HG03521 (cell line): Measurements from ENCODE around the gene GPC5.
"Not testable (repeated sequence)": the region's sequence is repeated elsewhere in the genome, so short reads cannot be mapped to it uniquely, and the experiment has no call there.

Experiments
- ATAC-seq: cut with Tn5 transposase; IDR thresholded peaks from one replicate; pipeline ENCODE4 v1.9.1; 2021; ENCODE audit warnings: mild to moderate bottlenecking, moderate library complexity; ENCODE audit not compliant: unreplicated experiment

The GPC5 gene

DNA sequence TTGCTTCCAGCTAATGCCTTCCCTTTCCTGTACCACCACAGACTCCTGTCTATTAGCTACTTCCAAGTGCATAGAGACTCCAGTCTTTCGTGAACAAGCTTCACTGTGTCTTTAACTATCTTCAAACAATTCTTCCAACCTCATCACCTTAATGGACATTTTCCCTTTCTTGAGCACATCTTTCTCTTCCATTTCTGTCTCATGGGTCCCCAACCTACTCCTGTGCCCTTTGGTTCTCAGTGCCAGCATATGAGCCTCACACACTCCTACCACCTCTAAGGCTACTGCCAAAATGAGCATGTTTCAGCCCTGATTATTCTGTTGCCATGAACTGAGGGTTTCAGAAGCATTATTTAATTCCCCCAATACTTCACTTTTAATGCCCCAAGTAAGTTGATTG is 360.3 kb downstream of the GPC5 start:
- ATAC-seq, result no peak

DNA sequence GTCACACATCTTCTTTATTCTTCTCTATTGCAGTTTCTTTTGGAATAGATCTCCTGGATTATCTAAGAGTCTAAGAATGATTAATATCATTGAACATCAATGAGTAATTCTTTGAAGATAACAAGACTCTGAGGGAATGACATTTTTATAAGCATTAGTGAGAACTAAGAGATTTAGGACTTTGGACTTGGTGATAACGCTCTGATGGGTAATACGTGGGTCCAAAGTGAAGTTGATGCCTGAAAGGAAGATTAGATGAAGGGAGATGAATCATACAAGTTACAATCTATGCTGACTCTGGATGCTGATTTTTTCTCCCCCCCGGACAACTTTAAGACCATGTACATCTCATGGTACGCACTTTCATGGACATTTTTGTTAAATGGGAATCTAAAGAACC is 364.5 kb downstream of the GPC5 start:
- ATAC-seq, result no peak

GRCh38 chr13:91764527-91764926 is 366.1 kb downstream of the GPC5 start:
- ATAC-seq, result no peak

GRCh38 chr13:91767651-91768050 is 369.2 kb downstream of the GPC5 start:
- ATAC-seq, result no peak

DNA sequence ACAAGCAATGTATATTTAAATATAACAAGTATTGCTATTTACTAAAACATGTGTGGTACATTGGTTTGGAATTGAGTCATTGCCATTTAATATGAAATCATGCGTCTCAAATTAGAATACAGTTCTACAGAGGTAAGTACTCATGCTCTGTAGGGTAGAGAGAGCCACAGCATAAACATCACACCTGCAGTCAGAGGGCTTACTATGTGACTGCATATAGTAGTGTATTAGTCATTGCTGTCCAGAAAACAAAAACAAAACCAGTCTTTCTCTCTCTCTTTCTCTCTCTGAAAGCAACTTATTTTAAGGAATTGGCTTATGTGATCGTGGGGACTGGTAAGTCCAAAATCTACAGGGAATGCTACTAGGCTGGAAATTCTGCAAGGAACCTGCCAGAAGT is 370.3 kb downstream of the GPC5 start:
- no peak for ATAC-seq

DNA sequence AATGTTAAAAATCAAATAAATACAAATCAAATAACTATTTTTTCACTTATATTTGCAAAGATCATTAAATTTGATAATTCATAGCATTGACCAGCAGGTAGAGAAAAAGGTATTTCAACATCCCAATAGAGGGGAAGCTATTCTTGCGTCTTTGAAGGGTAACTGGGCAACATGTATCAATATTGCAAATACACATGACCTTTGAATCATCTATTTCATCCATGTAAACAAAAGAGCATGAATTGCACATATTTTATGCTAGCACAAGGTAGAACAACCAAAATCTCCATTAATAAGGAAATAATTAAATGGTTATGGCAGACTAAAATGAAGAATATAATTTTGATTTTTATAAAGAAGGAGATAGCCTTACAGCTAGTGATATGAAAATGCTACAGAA is 372.8 kb downstream of the GPC5 start:
- no peak for ATAC-seq

DNA sequence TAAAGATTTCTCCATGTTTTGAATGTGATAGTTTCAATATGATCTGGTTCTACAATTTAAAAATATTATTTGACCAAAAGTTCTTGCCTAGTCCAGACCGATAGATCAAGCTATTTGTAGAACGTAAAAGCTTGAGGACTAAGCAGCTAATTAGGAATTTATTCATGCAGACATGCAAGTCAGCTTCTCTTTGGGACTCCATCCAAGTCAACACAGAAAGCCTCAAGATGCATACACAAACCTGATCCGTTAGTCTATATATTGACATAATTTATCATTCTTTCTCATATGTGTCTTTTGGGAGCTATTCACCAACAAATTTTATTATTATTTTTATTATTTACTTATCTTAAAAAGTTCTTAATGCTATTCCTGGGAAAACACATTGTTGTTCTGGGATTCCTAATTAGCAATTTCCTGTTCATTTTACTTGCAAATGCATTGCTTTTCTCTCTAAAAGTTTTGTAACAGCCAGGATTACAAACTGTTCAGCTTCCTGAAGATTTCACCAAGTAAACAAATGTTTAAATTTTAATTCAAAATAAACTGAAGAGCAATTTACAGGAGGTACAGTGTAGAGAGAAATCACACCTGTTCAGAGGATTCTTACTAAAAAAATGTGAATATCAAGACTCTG is 375.3 kb downstream of the GPC5 start:
- no peak for ATAC-seq

DNA sequence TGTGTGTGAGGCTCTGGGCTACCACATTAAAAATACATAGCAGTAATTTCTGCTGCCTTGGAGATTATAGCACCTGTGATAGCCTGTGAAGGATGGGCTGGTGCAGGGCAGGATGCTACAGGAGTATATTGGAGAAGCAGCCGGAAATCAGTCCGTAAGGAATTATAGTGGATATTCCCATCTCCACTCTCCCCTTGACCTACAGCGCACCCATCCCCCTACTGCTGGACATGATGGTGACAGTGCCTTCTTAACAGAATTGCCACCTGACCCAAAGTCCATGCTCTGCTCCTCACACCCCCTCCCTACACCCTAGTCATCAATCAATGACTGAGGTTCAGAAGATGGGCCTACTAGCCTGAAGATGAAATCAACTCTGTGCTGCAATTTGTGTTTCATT is 376.0 kb downstream of the GPC5 start:
- ATAC-seq, result no peak

- ATAC-seq, result no peak
Measured at GRCh38 chr13:91776611-91777193, 378.3 kb downstream of the GPC5 start.

DNA sequence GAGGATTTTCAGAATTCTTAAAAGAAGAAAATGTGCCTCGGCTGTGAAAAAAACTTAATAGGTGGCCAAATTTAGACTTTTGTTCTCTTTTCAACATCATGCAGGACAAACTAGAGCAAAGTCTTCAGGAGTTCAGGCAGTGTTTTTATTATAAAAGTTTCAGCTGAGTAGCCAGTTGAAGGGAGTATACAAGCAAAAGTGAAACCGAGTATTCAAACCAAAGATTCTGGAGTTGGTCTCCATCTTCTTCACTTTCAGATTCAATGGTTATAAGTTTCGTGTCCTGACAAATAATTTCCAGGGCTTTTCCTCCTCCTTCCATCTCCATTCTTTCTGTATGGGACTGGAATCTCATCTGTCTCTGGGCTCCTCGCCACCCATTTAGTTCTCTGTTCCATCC is 379.7 kb downstream of the GPC5 start:
- no peak for ATAC-seq

DNA sequence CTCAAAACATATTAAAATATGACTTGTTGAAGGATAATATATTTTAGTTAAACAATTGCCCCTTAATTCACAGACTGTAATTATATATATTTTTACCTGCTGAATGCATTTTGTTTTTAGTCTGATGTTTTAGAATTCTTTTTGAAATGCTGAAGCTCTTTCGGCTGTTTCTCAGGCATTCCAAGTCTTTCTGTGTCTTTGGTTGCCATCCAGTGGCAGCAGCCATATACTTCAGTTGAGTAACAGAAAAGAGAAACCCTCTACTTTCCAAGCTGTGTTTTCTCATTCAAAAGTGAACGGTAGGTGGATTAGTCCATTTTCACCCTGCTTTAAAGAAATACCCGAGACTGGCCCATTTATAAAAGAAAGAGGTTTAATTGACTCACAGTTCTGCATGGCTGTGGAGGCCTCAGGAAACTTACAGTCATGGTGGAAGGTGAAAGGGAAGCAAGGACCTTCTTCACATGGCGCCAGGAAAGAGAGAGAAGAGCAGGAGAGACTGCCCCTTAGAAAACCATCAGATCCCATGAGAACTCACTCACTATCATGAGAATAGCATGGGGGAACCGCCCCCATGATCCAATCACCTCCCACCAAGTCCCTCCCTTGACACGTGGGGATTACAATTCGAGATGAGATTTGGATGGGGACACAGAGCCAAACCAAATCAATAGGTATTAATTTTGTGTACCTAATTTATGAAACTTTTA is 383.7 kb downstream of the GPC5 start:
- not testable (repeated sequence) for ATAC-seq

DNA sequence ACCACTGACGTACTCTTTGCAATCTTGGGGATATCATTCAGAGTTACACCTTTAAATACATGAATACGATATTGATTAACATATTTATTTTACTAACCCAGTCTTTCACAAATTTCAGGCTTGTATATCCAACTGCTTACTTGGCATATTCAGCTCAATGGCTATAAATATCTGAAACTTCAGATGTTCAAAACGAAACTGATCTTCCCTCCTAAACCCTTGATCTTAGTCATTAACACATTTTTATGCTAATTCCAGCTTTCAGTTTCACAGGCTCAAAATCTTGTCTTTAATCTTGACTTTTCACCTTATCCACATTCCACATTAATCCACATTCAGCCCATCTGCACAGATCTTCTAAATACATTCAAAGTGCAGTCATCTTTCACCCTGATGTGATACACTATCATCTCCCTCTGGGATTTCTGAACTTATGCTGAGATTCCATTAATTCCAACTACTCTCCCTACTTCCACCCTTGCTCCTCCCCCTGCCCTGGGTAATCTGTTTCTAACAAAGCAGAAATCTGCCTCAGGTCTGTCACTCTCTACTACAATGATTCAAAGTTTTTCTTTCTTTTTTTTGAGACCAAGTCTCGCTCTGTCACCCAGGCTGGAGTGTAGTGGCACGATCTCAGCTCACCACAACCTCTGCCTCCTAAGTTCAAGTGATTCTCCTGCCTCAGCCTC is 387.2 kb downstream of the GPC5 start:
- ATAC-seq, result peak; percentile 83

- no peak for ATAC-seq
Measured at GRCh38 chr13:91792054-91792453, 393.6 kb downstream of the GPC5 start.

DNA sequence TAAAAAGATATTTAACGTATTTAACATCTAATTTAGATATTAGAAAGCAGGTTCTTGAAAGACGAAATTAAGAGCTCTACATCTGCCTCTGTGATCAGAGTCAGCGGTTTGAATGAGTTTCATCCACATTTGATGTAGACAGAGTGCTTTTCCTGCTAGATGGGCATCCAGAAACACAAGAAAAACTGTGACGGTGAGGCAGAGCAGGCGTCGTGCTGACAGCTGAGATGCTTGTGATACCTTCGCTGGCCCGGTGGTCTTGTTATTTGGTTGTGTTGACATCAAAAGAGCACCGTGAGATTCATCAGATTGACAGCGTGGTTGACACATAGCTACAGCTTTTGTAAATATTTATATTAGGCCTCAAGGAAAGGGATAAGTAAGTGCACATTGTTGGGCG is 399.1 kb downstream of the GPC5 start:
- no peak for ATAC-seq

DNA sequence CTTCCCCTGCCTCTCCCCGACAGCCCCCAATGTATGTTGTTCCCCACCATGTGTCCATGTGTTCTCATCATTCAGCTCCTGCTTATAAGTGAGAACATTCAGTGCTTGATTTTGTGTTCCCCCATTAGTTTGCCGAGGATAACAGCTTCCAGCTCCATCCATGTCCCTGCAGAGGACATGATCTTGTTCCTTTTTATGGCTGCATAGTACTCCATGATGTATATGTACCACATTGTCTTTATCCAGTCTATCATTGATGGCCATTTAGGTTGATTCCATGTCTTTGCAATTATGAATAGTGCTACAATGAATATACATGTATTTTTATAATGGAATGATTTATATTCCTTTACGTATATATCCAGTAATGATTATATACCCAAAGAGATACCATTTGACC is 399.9 kb downstream of the GPC5 start:
- not testable (repeated sequence) for ATAC-seq

DNA sequence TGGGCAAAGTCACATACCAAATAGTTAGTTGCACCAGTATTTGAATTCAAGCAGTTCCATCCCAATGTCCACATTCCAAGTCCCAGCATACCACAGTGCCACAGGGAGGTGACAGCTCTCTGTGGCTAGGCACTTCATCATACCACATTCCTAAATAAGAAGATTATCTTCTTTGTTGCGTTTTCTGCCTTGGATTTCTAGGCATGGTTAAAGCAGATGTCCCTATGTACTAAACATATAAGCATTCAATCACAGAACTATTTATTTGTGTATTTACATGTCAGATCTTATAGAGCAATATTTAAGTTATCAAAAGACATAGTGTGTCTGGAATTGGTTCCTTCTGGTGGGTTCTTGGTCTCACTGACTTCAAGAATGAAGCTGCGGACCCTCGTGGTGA is 403.4 kb downstream of the GPC5 start:
- not testable (repeated sequence) for ATAC-seq

GRCh38 chr13:91802957-91803356 is 404.5 kb downstream of the GPC5 start:
- no peak for ATAC-seq

- ATAC-seq, result no peak
Measured at GRCh38 chr13:91804724-91805123, 406.3 kb downstream of the GPC5 start.

GRCh38 chr13:91805605-91806004 is 407.2 kb downstream of the GPC5 start:
- no peak for ATAC-seq

DNA sequence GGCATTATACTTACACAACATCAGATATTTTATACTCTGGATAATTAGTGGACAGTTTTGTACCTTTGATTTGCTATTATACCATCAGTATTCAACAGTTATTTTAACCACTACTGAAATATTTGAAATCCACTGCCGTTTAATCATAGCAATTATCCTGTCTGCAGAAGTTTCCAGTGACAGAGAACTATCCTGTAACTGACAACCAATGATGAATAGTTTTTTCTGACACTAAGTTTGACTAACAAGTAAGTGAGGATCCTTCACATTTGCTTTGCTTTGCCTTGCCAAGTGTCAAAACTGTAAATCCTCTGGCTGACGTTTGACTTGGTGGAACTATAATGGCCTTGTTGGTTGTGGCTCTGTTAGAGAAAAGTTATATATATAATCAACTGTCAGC is 410.7 kb downstream of the GPC5 start:
- no peak for ATAC-seq

GRCh38 chr13:91813253-91813652 is 414.8 kb downstream of the GPC5 start:
- no peak for ATAC-seq

DNA sequence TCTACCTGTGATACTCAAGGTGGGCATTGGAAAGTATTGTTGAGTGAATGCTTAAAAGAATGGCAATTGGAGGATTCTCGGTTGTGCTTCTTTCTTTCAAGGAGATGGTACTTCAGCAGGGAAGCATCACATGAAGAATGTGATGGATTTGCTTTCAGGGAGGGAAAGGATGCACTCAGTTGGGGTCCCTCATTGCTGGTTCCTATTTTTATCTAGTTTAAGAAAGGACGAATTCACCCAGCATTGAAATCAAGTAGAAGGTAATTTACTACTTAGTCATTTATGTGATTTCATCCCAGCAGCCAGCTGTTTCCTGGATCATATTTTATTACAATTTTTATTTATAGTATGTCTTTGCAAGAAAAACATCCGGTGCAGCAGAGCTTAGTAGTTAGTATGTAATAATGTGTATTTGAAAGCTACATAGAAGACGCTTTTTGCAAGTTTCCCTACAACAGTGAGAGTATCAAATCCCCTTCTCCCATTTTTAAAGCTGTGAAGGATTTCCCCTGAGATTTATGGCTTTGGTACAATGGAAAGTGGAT is 417.9 kb downstream of the GPC5 start:
- ATAC-seq, result no peak
